Cerebellar nuclear complex (tissue), 1 donor: ENCODE measurements around the gene NFKBIZ.
A peak's percentile ranks its signal among the peaks of the same experiment; 100 is the strongest.

ENCODE experiments used
- DNase-seq, 2 experiments: peaks; one replicate each; lab custom pipeline; 2025; lab: John Stamatoyannopoulos, UW

NFKBIZ gene

GRCh38 chr3:101848754-101849713 lies at the start of gene NFKBIZ:
TSS of gene NFKBIZ (plus strand) at chr3:101849514. CDS start at chr3:101849629, 115 bp downstream.
- DNase-seq: peak in 1 of 2 experiments; percentile 58

GRCh38 chr3:101801174-101801573 lies 48.1 kb upstream of the NFKBIZ start:
- no peak for DNase-seq

GRCh38 chr3:101802179-101802578 lies 47.1 kb upstream of the NFKBIZ start:
- no peak for DNase-seq

GRCh38 chr3:101803173-101803782 lies 46.0 kb upstream of the NFKBIZ start:
- peak; percentile 13 to 28 for DNase-seq

- no peak for DNase-seq
Measured at GRCh38 chr3:101803939-101804338, 45.4 kb upstream of the NFKBIZ start.

- DNase-seq: no peak
Measured at GRCh38 chr3:101806491-101806890, 42.8 kb upstream of the NFKBIZ start.

GRCh38 chr3:101807888-101808287 lies 41.4 kb upstream of the NFKBIZ start:
- DNase-seq: no peak

- DNase-seq: no peak
Measured at GRCh38 chr3:101809178-101810021, 39.9 kb upstream of the NFKBIZ start.

- DNase-seq: no peak
Measured at GRCh38 chr3:101810022-101810418, 39.3 kb upstream of the NFKBIZ start.

- no peak for DNase-seq
Measured at GRCh38 chr3:101811875-101812274, 37.4 kb upstream of the NFKBIZ start.

- no peak for DNase-seq
Measured at GRCh38 chr3:101812895-101813294, 36.4 kb upstream of the NFKBIZ start.

- no peak for DNase-seq
Measured at GRCh38 chr3:101813817-101814440, 35.4 kb upstream of the NFKBIZ start.

GRCh38 chr3:101814835-101815234 lies 34.5 kb upstream of the NFKBIZ start:
- no peak for DNase-seq

GRCh38 chr3:101816215-101817149 lies 32.8 kb upstream of the NFKBIZ start:
- DNase-seq: no peak

GRCh38 chr3:101817992-101818391 lies 31.3 kb upstream of the NFKBIZ start:
- no peak for DNase-seq

- no peak for DNase-seq
Measured at GRCh38 chr3:101819649-101820206, 29.6 kb upstream of the NFKBIZ start.

GRCh38 chr3:101821503-101821902 lies 27.8 kb upstream of the NFKBIZ start:
- DNase-seq: no peak

- no peak for DNase-seq
Measured at GRCh38 chr3:101823525-101823924, 25.8 kb upstream of the NFKBIZ start.

GRCh38 chr3:101824702-101825101 lies 24.6 kb upstream of the NFKBIZ start:
- DNase-seq: no peak

GRCh38 chr3:101825904-101826445 lies 23.3 kb upstream of the NFKBIZ start:
- no peak for DNase-seq
